HFFc6 (cell line): ENCODE data around the gene KLRB1. TPM values are rescaled to one million over a fixed set of nuclear protein-coding genes. Genes with fewer than 3 reads are reported as not detected.
"Not testable (repeated sequence)": the region's sequence is repeated elsewhere in the genome, so short reads cannot be mapped to it uniquely, and the experiment has no call there.

Experiments used
- DNase-seq: peaks from one replicate; pipeline ENCODE4 v3.0.0-alpha.2; 2018
- H3K27ac Mint-ChIP-seq: 2 replicates; pipeline ENCODE4 v1.8.0; 2020; ENCODE audit warnings: mild to moderate bottlenecking, mixed read lengths
- H3K27me3 Mint-ChIP-seq: 2 replicates; pipeline ENCODE4 v1.8.0; 2021; ENCODE audit warnings: mild to moderate bottlenecking, moderate library complexity, mixed read lengths; ENCODE audit not compliant: insufficient read depth
- H3K36me3 Mint-ChIP-seq: 2 replicates; pipeline ENCODE4 v1.8.0; 2021; ENCODE audit warnings: low read depth, mixed read lengths
- H3K4me1 Mint-ChIP-seq: 2 replicates; pipeline ENCODE4 v1.8.0; 2020; ENCODE audit warnings: low read depth, mixed read lengths
- H3K4me3 Mint-ChIP-seq: 2 replicates; pipeline ENCODE4 v1.8.0; 2020; ENCODE audit warnings: mild to moderate bottlenecking, moderate library complexity, mixed read lengths
- H3K9me3 Mint-ChIP-seq: 2 replicates; pipeline ENCODE4 v1.8.0; 2020; ENCODE audit warnings: mild to moderate bottlenecking, mixed read lengths
- CTCF ChIP-seq: fragments of 200-600 bp; sonication (generic); IDR thresholded peaks from 2 replicates; pipeline ENCODE4 v1.5.0; 2021; ENCODE audit warnings: antibody characterized with exemption, mild to moderate bottlenecking
- total RNA-seq, 6 experiments: library from RNA; stranded (reverse); fragmentation: NEBNext Ultra II Directional; extraction: Animal tissue kit (Norgen Biotek cat#: 25700); gene quantifications; 2 replicates in 1 of 6; 3 replicates in 5 of 6; pipeline ENCODE4 v1.2.3, GENCODE V29; 2021

Gene KLRB1
- total RNA-seq, 6 experiments from 2014 or later = not detected

- no peaks in the 10 kb centered on the region for H3K4me1 Mint-ChIP-seq
- no peak overlapping the region for H3K27ac Mint-ChIP-seq
- H3K36me3 Mint-ChIP-seq = no peaks in the 10 kb centered on the region
- H3K4me3 Mint-ChIP-seq = no peak overlapping the region
- H3K9me3 Mint-ChIP-seq = no peaks in the 10 kb centered on the region
- H3K27me3 Mint-ChIP-seq = peaks cover 5% of the 10 kb centered on the region; the same call in 1 of the 2 replicates
- TF ChIP-seq CTCF = no peak
- no peak for DNase-seq
These were observed 19.6 kb downstream of the KLRB1 start for GRCh38 chr12:9587987-9588600.

GRCh38 chr12:9577729-9578128 lies 30.0 kb downstream of the KLRB1 start:
- not testable (repeated sequence) for H3K9me3 Mint-ChIP-seq, H3K27me3 Mint-ChIP-seq, H3K4me1 Mint-ChIP-seq, H3K27ac Mint-ChIP-seq, DNase-seq, H3K36me3 Mint-ChIP-seq, H3K4me3 Mint-ChIP-seq

- H3K9me3 Mint-ChIP-seq, H3K36me3 Mint-ChIP-seq, H3K27ac Mint-ChIP-seq, H3K4me1 Mint-ChIP-seq, H3K27me3 Mint-ChIP-seq, DNase-seq, H3K4me3 Mint-ChIP-seq: not testable (repeated sequence)
These were observed 40.6 kb downstream of the KLRB1 start for GRCh38 chr12:9567151-9567550.

- not testable (repeated sequence) for H3K9me3 Mint-ChIP-seq, H3K36me3 Mint-ChIP-seq, H3K27ac Mint-ChIP-seq, H3K4me3 Mint-ChIP-seq, DNase-seq, H3K4me1 Mint-ChIP-seq, H3K27me3 Mint-ChIP-seq
These were observed 41.6 kb downstream of the KLRB1 start for GRCh38 chr12:9566113-9566512.

- H3K36me3 Mint-ChIP-seq, H3K4me1 Mint-ChIP-seq, H3K4me3 Mint-ChIP-seq, H3K27ac Mint-ChIP-seq, H3K9me3 Mint-ChIP-seq, DNase-seq, H3K27me3 Mint-ChIP-seq: not testable (repeated sequence)
These were observed 43.3 kb downstream of the KLRB1 start for GRCh38 chr12:9564418-9564817.

- H3K9me3 Mint-ChIP-seq, DNase-seq, H3K4me1 Mint-ChIP-seq, H3K27ac Mint-ChIP-seq, H3K27me3 Mint-ChIP-seq, H3K4me3 Mint-ChIP-seq, H3K36me3 Mint-ChIP-seq: not testable (repeated sequence)
These were observed 44.8 kb downstream of the KLRB1 start for GRCh38 chr12:9562841-9563453.

- not testable (repeated sequence) for H3K36me3 Mint-ChIP-seq, H3K27ac Mint-ChIP-seq, H3K9me3 Mint-ChIP-seq, H3K4me1 Mint-ChIP-seq, DNase-seq, H3K27me3 Mint-ChIP-seq, H3K4me3 Mint-ChIP-seq
These were observed 62.2 kb downstream of the KLRB1 start for GRCh38 chr12:9545489-9545888.

Other genes starting within 250 kb of the KLRB1 start
- 1 to 10 TPM; 1.1 to 1.9 (median 1.5) TPM for gene CLEC2D, start 61.8 kb upstream of the KLRB1 start, total RNA-seq
- gene CLECL1, start 125.2 kb upstream of the KLRB1 start, total RNA-seq = not detected
- gene CD69, start 153.0 kb upstream of the KLRB1 start, total RNA-seq = not detected
- gene KLRF1, start 219.6 kb upstream of the KLRB1 start, total RNA-seq = not detected